Brain microvascular endothelial cell (primary cell): ENCODE measurements around the gene MRPL23.

Experiments used
- DNase-seq: peaks from one replicate; pipeline ENCODE4 v3.0.0-alpha.2; 2020
- H3K27ac ChIP-seq: fragments of 250-450 bp; sonication (Bioruptor Pico); 2 replicates; pipeline ENCODE4 v1.5.1; 2020; ENCODE audit warnings: mild to moderate bottlenecking, moderate library complexity
- H3K27me3 ChIP-seq: fragments of 250-450 bp; sonication (Bioruptor Pico); replicated peaks from 2 replicates; pipeline ENCODE4 v1.5.1; 2020; ENCODE audit warnings: mild to moderate bottlenecking
- H3K36me3 ChIP-seq: fragments of 250-450 bp; sonication (Bioruptor Pico); replicated peaks from 2 replicates; pipeline ENCODE4 v1.5.1; 2020; ENCODE audit warnings: mild to moderate bottlenecking
- H3K4me3 ChIP-seq: 2 replicates; pipeline ENCODE4 v1.5.1; 2011; ENCODE audit warnings: low read depth, mild to moderate bottlenecking, control low read depth, low read length, moderate library complexity
- CTCF ChIP-seq: IDR thresholded peaks from 2 replicates; pipeline ENCODE4 v1.5.1; 2011; ENCODE audit warnings: low read depth, mild to moderate bottlenecking, moderate library complexity, low read length, control low read depth, inconsistent platforms; ENCODE audit errors: missing control alignments
- in situ Hi-C: cut with HindIII; loops from 2 replicates; pipeline ENCODE4 v1.10.0; 2017; ENCODE audit warnings: low sequenced_read_pairs, low pct_ligation_motif_present

The MRPL23 gene

DNA sequence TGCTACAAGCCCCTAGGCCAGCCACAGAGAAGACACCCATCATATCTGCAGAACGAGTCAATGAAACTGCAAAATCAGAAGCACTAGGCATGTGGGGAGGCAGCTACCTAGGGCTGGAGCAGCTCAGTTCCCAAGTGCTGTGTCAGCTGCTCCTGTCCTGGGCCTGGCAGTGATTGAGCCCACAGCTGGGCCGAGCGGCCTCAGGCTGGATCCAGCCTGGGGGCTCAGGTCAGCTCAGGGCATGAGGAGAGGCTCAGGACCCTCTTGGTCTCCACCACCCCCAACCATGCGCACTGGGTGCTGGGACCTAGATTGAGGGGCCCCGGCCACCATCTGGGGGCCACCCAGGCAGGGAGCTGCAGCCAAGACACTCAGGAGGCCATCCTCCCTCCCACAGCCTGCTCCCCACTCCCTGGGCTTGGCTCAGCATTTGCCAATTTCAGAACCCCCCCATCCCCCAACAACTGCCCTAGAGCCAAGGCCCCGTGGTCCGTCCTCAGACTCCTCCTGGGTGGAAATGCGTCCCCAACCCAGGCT is 30.1 kb upstream of the MRPL23 start:
- no peaks in the 10 kb centered on the region for H3K36me3 ChIP-seq
- H3K27me3 ChIP-seq = no peaks in the 10 kb centered on the region
- no peak for DNase-seq
- TF ChIP-seq CTCF = no peak
- H3K4me3 ChIP-seq = no peak overlapping the region
- in situ Hi-C loops = no loop called here
- H3K27ac ChIP-seq = no peak overlapping the region

DNA sequence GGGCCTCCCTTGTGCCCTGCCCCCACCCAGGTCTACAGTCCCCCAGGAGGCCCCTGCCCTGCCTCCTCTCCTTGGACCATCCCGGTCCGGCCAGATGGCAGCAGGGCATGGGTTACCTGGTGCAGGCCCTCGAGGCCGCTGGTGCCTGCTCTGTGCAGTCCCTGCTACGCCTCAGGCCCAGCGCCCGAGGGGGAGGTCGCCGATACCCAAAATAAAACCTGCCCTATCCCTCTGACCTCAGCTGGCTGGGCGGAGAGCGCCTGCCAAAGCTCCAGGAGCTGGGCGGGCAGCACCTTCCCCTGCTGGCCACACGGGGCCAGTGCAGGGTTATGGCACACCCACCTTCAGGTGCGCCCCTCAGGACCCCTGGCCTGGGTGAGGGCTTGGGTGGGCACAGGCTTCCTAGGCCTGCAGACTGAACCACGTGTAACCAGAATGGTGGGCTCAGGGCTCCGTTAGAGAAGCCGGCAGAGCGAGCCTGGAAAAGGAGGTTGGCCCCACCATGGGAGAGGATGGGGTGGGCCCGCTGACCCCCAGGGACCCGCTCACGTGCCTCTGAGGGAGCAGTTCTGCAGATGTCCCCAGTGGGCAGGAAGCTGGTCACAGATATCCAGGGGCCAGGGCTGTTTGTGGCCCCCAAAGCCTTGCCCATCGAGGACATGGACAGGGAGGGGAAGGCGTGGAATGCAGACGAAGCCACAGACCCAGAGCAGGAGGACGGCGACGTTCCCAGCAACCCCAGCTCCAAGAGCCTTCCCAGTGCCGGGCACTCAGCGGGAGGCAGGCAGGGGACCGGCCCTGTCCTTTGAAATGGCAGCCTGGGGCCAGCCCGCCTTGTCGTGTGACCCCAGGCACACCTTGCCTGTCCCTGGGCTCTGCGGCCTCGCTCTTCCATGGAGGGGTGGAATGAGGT is 29.4 kb upstream of the MRPL23 start:
- DNase-seq = no peak
- TF ChIP-seq CTCF = peak; percentile 62
- Histone ChIP-seq H3K36me3 (no peaks in the 10 kb centered on the region), H3K27ac (no peak overlapping the region), H3K4me3 (no peak overlapping the region), H3K27me3 (no peaks in the 10 kb centered on the region)
- in situ Hi-C loops = no loop called here

DNA sequence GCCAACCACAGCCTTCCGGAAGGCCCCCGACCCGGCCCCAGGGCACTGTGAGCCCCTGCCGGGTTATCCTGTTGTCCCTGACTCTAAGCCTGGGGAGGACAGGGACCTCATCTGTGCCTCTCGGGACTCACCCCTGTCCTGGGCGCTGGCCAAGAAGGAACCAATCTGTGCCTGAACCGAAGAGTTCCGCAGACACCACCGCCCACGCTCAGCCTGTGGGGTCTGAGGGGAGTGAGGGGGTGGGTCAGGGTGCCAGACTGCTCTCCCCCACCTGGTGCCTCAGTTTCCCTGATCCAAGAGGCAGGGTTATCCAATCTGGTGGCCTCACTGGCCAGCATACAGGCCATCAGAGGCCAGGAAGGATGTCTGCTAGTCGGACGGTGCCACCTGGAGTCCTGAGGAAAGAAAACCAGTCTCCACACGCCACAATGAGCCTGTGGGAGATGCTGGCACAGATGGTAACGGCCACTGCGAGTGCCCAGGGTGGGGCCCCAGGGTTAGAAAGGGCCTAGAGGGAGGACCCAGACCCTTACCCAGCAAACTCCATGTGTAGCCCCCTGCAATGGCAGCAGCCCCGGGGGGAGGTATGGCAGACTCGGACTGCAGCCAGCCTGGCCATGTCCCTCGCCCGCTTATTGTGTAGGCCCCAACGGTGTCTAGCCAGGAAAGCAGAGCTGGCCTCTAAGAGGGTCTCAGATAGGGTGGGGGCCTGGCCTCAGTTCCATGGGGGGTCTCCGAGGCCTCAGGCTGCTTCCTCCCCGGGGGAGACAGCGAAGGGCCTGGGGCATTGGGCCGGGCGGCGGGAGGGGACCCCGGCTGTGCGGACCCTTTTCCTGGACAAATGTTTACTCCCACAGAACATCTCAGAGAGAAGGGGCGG is 28.5 kb upstream of the MRPL23 start:
- Histone ChIP-seq H3K36me3 (no peaks in the 10 kb centered on the region), H3K4me3 (no peak overlapping the region), H3K27me3 (no peaks in the 10 kb centered on the region), H3K27ac (no peak overlapping the region)
- in situ Hi-C loops = no loop called here
- peak; percentile 16 for TF ChIP-seq CTCF
- DNase-seq = no peak

GRCh38 chr11:1919391-1920127 is 27.6 kb upstream of the MRPL23 start, which contains the start of gene TNNT3:
Gene TNNT3, plus strand, starts transcription at chr11:1919703. Its CDS starts 3,172 bp downstream, at chr11:1922875.
- TF ChIP-seq CTCF = peak; percentile 7
- no peak for DNase-seq
- Histone ChIP-seq H3K27ac (no peak within 1 kb of the TSS), H3K4me3 (no peak within 1 kb of the TSS), H3K27me3 (no peaks in the 10 kb centered on the region), H3K36me3 (no peaks in the 10 kb centered on the region)
- in situ Hi-C loops = no loop called here

- no peaks in the 10 kb centered on the region for H3K36me3 ChIP-seq
- TF ChIP-seq CTCF = no peak
- in situ Hi-C loops = no loop called here
- H3K4me3 ChIP-seq = no peak overlapping the region
- no peak for DNase-seq
- H3K27me3 ChIP-seq = no peaks in the 10 kb centered on the region
- no peak overlapping the region for H3K27ac ChIP-seq
Observed at GRCh38 chr11:1920128-1920908, 26.8 kb upstream of the MRPL23 start.
